Neuronal stem cell (in vitro differentiated cells): ENCODE data around the gene CDK18.
A peak's percentile ranks its signal among the peaks of the same experiment; 100 is the strongest.

ENCODE experiments used
- DNase-seq: peaks from one replicate; pipeline ENCODE4 v3.0.0-alpha.2; 2013; ENCODE audit warnings: low spot score
- H2AFZ ChIP-seq: one replicate; pipeline ENCODE4 v1.6.1; 2013; ENCODE audit warnings: mild to moderate bottlenecking, low read length, inconsistent platforms
- H2AK5ac ChIP-seq: 2 replicates; pipeline ENCODE4 v1.6.1; 2013; ENCODE audit warnings: low read depth, mild to moderate bottlenecking, inconsistent platforms, low read length, moderate library complexity, mixed read lengths
- H2BK120ac ChIP-seq: 2 replicates; pipeline ENCODE4 v1.6.1; 2013; ENCODE audit warnings: low read depth, mild to moderate bottlenecking, inconsistent platforms, low read length, moderate library complexity, mixed read lengths
- H2BK12ac ChIP-seq: one replicate; pipeline ENCODE4 v1.6.1; 2013; ENCODE audit warnings: low read length, inconsistent platforms
- H2BK15ac ChIP-seq: 2 replicates; pipeline ENCODE4 v1.6.1; 2013; ENCODE audit warnings: mild to moderate bottlenecking, low read length, inconsistent platforms, mixed read lengths
- H2BK5ac ChIP-seq: one replicate; pipeline ENCODE4 v1.6.1; 2013; ENCODE audit warnings: inconsistent platforms, mild to moderate bottlenecking, low read length, moderate library complexity
- H3K14ac ChIP-seq: one replicate; pipeline ENCODE4 v1.6.1; 2013; ENCODE audit warnings: low read length, inconsistent platforms
- H3K18ac ChIP-seq: 2 replicates; pipeline ENCODE4 v1.6.1; 2013; ENCODE audit warnings: low read length, inconsistent platforms
- H3K23ac ChIP-seq: 2 replicates; pipeline ENCODE4 v1.6.1; 2013; ENCODE audit warnings: low read depth, mild to moderate bottlenecking, mixed read lengths, low read length, inconsistent platforms; ENCODE audit not compliant: poor library complexity
- H3K27ac ChIP-seq: replicated peaks from 3 replicates; pipeline ENCODE4 v1.5.1; 2013; ENCODE audit warnings: low read length, inconsistent platforms
- H3K27me3 ChIP-seq, 3 experiments: 2 replicates each; pipeline ENCODE4 v1.6.1; 2013; ENCODE audit warnings: low read length in 3 of 3, mild to moderate bottlenecking in 2 of 3, inconsistent platforms in 1 of 3, low read depth in 1 of 3, mixed read lengths in 1 of 3, moderate library complexity in 1 of 3; ENCODE audit not compliant: control insufficient read depth in 3 of 3, insufficient read depth in 3 of 3
- H3K36me3 ChIP-seq, 2 donors: replicated peaks in 1 of 2; 2 replicates each; pipeline ENCODE4 v1.6.1; 2013; ENCODE audit warnings: low read length in 2 of 2; ENCODE audit not compliant: control insufficient read depth in 2 of 2, insufficient read depth in 2 of 2
- H3K4ac ChIP-seq: 2 replicates; pipeline ENCODE4 v1.6.1; 2013; ENCODE audit warnings: inconsistent platforms, mild to moderate bottlenecking, low read length, moderate library complexity
- H3K4me1 ChIP-seq, 2 donors: 1 replicate in 1 of 2; 2 replicates in 1 of 2; pipeline ENCODE4 v1.6.1; 2013; ENCODE audit warnings: low read length in 2 of 2, low read depth in 1 of 2; ENCODE audit not compliant: control insufficient read depth in 2 of 2, insufficient read depth in 1 of 2
- H3K4me2 ChIP-seq: one replicate; pipeline ENCODE4 v1.6.1; 2013; ENCODE audit warnings: mild to moderate bottlenecking, low read length, inconsistent platforms; ENCODE audit not compliant: insufficient read depth, poor library complexity, severe bottlenecking
- H3K4me3 ChIP-seq, 2 donors: 2 replicates each; pipeline ENCODE4 v1.5.1; 2013; ENCODE audit warnings: low read length in 2 of 2, mild to moderate bottlenecking in 2 of 2, inconsistent platforms in 1 of 2, moderate library complexity in 1 of 2
- H3K79me1 ChIP-seq: one replicate; pipeline ENCODE4 v1.6.1; 2013; ENCODE audit warnings: low read depth, mild to moderate bottlenecking, inconsistent platforms, low read length, moderate library complexity
- H3K9ac ChIP-seq: one replicate; pipeline ENCODE4 v1.6.1; 2013; ENCODE audit warnings: mild to moderate bottlenecking, low read depth, low read length, inconsistent platforms; ENCODE audit not compliant: poor library complexity
- H3K9me3 ChIP-seq, 2 donors: replicated peaks in 1 of 2; 2 replicates each; pipeline versions ENCODE3 to v1.6.1; 2013; ENCODE audit warnings: low read length in 2 of 2, mild to moderate bottlenecking in 2 of 2, inconsistent platforms in 1 of 2, low read depth in 1 of 2, mixed read lengths in 1 of 2, moderate library complexity in 1 of 2; ENCODE audit not compliant: control insufficient read depth in 2 of 2, insufficient read depth in 1 of 2
- H4K8ac ChIP-seq: one replicate; pipeline ENCODE4 v1.6.1; 2013; ENCODE audit warnings: low read depth, mild to moderate bottlenecking, inconsistent platforms, low read length, moderate library complexity
- H4K91ac ChIP-seq: one replicate; pipeline ENCODE4 v1.6.1; 2013; ENCODE audit warnings: low read length, low read depth, mild to moderate bottlenecking, inconsistent platforms; ENCODE audit not compliant: poor library complexity
- WGBS, 2 donors: extraction: QIAGEN DNeasy Blood & Tissue Kit; methylation state at CpG; one replicate each; pipeline ENCODE4 v1.1.7; 2013; ENCODE audit warnings: missing lambda C conversion rate in 2 of 2, mixed read lengths in 1 of 2; ENCODE audit not compliant: insufficient read length in 2 of 2, insufficient replicate concordance in 1 of 2; ENCODE audit errors: extremely low coverage in 2 of 2; 5-methylcytosine and 5-hydroxymethylcytosine counted together

Gene CDK18

GRCh38 chr1:205531191-205532025 is 26.9 kb downstream of the CDK18 start:
- Histone ChIP-seq H3K36me3 (peaks cover 0 to 3% of the 10 kb centered on the region in 2 donors), H2BK12ac (peak overlapping the region; percentile 17), H3K4ac (peak overlapping the region; percentile 71), H2BK15ac (no peak overlapping the region), H4K8ac (no peak overlapping the region), H4K91ac (no peak overlapping the region), H3K4me1 (peaks cover 2 to 14% of the 10 kb centered on the region in 2 donors), H3K27me3 (peaks cover 0 to 52% (median 0%) of the 10 kb centered on the region in 3 experiments), H3K27ac (no peak overlapping the region), H3K23ac (peak overlapping the region; percentile 87), H3K4me3 (no peak overlapping the region), H3K9me3 (no peaks in the 10 kb centered on the region), H2BK5ac (peak overlapping the region; percentile 10), H3K14ac (no peak overlapping the region), H3K18ac (no peak overlapping the region), H2AK5ac (no peak overlapping the region), H2AFZ (no peak overlapping the region), H2BK120ac (no peak overlapping the region), H3K9ac (no peak overlapping the region), H3K4me2 (no peak overlapping the region), H3K79me1 (peaks cover 2% of the 10 kb centered on the region)
- WGBS, 2 donors = no CpG with 5 or more reads among the region's 20 CpGs
- DNase-seq = no peak

- Histone ChIP-seq H3K9ac (peak overlapping the region; percentile 15), H4K91ac (no peak overlapping the region), H4K8ac (no peak overlapping the region), H3K18ac (peak overlapping the region; percentile 39), H3K4ac (no peak overlapping the region), H2BK120ac (no peak overlapping the region), H2BK12ac (no peak overlapping the region), H3K9me3 (no peaks in the 10 kb centered on the region), H3K4me1 (peaks cover 2 to 14% of the 10 kb centered on the region in 2 donors), H3K36me3 (peaks cover 0 to 3% of the 10 kb centered on the region in 2 donors), H2AK5ac (no peak overlapping the region), H3K27ac (no peak overlapping the region), H3K79me1 (peaks cover 2% of the 10 kb centered on the region), H2BK5ac (peak overlapping the region; percentile 10), H3K4me3 (no peak overlapping the region), H3K4me2 (no peak overlapping the region), H3K27me3 (peaks cover 0 to 53% (median 0%) of the 10 kb centered on the region in 3 experiments), H3K23ac (peak overlapping the region; percentile 87), H2BK15ac (no peak overlapping the region), H3K14ac (no peak overlapping the region), H2AFZ (no peak overlapping the region)
- no peak for DNase-seq
- WGBS, 2 donors = no CpG with 5 or more reads among the region's 22 CpGs
These were observed 27.8 kb downstream of the CDK18 start for GRCh38 chr1:205532026-205532898.

GRCh38 chr1:205532996-205533735 is 28.7 kb downstream of the CDK18 start:
- WGBS, 2 donors = no CpG with 5 or more reads among the region's 12 CpGs
- Histone ChIP-seq H2BK5ac (no peak overlapping the region), H3K9ac (no peak overlapping the region), H3K27me3 (peaks cover 0 to 46% (median 0%) of the 10 kb centered on the region in 3 experiments), H3K4ac (no peak overlapping the region), H4K8ac (no peak overlapping the region), H2BK12ac (no peak overlapping the region), H2AFZ (no peak overlapping the region), H3K18ac (no peak overlapping the region), H3K14ac (no peak overlapping the region), H3K36me3 (peaks cover 0 to 3% of the 10 kb centered on the region in 2 donors), H3K4me2 (no peak overlapping the region), H2AK5ac (no peak overlapping the region), H3K4me3 (no peak overlapping the region), H4K91ac (no peak overlapping the region), H3K23ac (peak overlapping the region; percentile 8), H3K79me1 (peaks cover 2% of the 10 kb centered on the region), H2BK120ac (no peak overlapping the region), H3K4me1 (peaks cover 0 to 14% of the 10 kb centered on the region in 2 donors), H3K9me3 (no peaks in the 10 kb centered on the region), H2BK15ac (no peak overlapping the region), H3K27ac (no peak overlapping the region)
- DNase-seq = no peak
